ENCODE data around the gene CACNG6.

CACNG6 gene

DNA sequence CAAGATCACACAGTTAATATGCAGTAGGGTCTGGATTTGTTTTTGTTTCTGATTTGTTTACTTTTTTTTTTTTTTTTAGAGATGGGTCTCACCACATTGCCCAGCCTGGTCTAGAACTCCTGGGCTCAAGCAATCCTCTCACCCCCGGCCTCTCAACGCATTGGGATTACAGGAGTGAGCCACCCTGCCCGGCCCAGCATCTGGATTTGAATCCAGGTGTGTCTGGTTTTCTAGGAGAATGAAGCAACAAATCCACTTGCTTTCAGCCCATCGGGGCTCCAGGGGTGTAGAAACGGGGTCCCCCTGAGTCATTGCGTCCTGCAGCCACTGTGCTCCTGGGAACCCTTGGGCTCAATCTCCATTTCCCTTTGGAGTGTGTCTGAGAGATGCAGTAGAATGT is 22.1 kb upstream of the CACNG6 start:
- no peak for DNase-seq (ENCODE audit: low spot score)

DNA sequence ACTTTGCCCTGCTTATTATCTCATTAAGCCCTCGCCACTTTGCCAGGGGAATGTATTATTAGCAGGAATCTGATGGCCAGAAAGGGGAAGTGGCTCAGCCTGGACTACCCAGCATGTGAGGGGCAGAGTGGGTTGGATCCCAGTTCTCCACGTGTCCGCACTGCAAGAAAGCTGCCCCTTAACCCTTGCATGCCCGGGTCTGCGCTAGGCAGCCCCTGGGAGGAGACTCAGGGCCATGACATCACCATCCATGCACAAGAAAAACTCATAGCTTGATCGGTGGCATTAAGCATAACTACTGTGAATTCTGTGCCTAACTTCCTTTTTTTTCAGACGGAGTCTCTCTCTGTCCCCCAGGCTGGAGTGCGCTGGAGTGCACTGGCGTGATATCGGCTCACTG is 19.8 kb upstream of the CACNG6 start:
- DNase-seq (ENCODE audit: low spot score) = no peak

- DNase-seq (ENCODE audit: low spot score) = peak; percentile 86
Measured at GRCh38 chr19:53977429-53977990, 13.9 kb upstream of the CACNG6 start.

- DNase-seq (ENCODE audit: low spot score) = peak; percentile 36
Measured at GRCh38 chr19:53977991-53978731, 13.3 kb upstream of the CACNG6 start.

DNA sequence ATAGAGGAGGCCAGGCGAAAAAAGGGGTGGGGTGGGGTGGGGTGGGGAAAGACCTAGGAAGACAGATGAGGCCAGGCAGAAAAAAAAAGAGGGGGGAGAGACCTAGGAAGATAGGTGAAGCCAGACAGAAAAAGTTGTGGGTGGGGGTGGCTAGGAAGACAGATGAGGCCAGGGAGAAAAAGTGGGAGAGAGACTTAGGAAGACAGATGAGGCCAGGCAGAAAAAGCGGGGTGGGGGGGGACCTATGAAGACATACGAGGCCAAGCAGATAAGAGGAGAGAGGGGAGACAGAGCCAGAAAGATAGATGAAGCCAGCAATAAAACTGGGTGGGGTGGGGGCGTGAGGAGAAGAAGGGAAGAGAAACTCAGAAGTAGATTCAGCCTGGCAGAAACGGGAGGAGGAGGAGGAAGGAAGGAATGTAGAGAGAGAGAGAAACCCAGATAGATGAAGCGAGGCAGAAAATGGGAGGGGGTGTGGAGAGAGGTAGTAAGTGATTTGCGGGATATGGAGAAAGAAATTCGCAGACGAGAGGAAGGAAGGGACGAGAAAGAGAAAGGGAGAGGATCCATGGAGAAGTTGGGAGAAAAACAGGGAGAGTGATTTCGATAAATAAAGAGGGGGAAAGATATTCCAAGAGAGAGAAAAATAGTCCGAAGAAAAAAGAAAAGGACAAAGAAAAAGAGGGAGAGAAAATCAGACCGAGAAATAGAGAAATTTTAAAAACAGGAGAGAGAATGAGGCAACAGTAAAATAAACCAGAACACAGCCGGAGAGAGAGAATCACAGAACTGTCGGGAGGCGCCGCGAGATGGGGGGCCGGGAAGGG is 12.2 kb upstream of the CACNG6 start:
- no peak for DNase-seq (ENCODE audit: low spot score)

- DNase-seq (ENCODE audit: low spot score) = no peak
Measured at GRCh38 chr19:53980539-53981375, 10.7 kb upstream of the CACNG6 start.

- DNase-seq (ENCODE audit: low spot score) = no peak
Measured at GRCh38 chr19:53981376-53981951, 10.0 kb upstream of the CACNG6 start.

DNA sequence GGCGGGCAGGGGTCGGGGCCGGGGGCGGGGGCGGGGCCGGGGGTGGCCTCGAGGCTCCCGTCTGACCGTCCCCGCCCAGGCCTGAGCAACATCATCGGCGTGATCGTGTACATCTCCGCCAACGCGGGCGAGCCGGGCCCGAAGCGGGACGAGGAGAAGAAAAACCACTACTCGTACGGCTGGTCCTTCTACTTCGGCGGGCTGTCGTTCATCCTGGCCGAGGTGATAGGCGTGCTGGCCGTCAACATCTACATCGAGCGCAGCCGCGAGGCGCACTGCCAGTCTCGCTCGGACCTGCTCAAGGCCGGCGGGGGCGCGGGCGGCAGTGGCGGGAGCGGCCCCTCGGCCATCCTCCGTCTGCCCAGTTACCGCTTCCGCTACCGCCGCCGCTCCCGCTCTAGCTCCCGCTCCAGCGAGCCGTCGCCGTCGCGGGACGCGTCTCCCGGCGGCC is 9.4 kb upstream of the CACNG6 start:
- DNase-seq (ENCODE audit: low spot score) = no peak

DNA sequence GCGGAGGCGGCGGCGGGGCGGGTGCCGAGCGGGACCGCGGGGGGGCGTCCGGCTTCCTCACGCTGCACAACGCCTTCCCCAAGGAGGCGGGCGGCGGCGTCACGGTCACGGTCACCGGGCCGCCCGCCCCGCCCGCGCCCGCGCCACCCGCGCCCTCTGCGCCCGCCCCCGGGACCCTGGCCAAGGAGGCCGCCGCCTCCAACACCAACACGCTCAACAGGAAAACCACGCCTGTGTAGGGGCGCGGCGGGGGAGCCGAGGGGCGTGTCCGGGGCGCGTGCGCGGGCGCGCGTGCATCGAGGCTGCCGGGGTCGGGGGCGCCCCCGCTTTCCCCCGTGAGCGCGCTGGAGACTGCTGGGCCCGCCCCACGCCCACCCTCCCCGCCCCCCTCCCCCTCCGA is 8.8 kb upstream of the CACNG6 start:
- no peak for DNase-seq (ENCODE audit: low spot score)

- DNase-seq (ENCODE audit: low spot score) = no peak
Measured at GRCh38 chr19:53983457-53984289, 7.8 kb upstream of the CACNG6 start.

DNA sequence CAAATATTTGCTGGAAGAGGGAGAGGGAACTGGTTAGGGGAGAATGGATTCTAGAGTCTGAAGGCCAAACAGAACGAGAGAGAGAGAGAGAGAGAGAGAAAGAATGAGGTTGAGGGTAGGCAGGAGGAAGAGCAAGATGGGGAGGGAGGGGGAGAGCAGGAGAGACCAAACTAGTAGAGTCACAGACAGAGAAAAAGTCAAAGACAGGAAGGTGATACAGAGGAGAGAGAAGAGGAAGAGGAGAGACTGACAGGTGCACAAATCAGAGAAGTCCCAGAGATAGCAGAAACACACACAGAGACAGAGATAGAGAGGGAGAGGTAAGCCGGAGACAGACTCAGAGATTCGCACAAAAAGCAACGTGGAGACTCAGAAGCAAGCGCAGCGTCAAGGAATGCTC is 5.6 kb upstream of the CACNG6 start:
- DNase-seq (ENCODE audit: low spot score) = no peak

GRCh38 chr19:53988981-53989380 is 2.5 kb upstream of the CACNG6 start:
- DNase-seq (ENCODE audit: low spot score) = no peak

DNA sequence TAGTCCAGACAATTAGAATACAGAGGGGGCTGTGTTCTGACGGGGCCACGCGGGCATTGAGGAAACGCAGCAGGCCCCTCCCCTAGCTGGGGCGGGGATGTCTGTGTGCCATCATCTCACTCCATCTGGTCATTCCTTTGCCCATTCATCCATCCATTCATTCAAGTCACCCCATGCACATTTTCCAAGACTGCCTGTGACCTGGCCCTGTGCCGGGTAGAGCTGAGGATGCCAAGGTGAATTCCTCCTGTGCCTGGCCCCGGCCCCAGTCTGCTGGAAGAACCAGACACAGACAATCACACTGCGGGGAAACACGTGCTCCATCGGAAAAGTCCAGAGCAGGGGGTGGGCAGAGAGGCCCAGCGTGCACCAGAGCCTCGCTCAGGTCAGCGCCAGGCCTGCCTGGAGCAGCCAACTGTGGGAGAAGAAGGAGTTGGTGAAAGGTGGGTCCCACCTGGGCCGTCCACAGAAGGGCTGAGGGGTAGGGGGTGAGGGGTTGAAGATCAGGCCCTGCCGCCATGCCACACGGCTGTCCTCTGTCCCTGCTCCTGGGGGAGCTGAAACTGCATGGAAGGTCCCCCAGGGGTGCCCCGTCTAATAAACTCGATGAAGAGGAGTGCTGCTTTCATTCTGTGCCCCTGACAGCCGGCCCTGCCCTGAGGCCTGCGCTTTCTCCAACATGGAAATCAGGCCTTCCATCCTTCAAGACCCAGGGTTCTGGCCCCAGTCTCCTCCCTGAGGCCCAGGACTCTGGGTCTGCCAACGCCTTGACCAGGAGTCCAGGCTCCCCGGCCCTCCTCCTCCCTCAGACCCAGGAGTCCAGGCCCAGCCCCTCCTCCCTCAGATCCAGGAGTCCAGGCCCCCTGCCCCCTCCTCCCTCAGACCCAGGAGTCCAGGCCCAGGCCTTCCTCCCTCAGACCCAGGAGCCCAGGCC is 1.6 kb upstream of the CACNG6 start:
- no peak for DNase-seq (ENCODE audit: low spot score)

DNA sequence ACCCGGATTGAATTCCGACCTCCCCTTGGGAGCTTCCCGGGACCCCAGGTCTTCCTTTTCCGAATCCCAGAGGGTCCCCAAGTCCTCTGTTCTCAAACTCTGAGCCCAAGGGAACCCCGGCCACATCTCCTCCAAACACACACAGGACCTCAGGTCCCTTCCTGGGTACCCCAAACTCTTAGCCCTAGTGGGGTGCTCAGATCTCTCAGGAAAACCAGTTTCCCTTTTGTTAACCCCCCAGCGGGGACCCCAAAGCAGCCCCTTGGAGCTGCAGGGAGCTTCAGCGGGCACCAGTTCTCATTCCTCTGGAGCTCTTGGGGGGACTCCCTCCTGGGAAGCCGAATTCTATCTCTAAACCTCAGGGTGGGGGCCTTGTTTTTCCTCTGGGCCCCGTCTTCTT is 774 bp downstream of the CACNG6 start:
- no peak for DNase-seq (ENCODE audit: low spot score)

DNA sequence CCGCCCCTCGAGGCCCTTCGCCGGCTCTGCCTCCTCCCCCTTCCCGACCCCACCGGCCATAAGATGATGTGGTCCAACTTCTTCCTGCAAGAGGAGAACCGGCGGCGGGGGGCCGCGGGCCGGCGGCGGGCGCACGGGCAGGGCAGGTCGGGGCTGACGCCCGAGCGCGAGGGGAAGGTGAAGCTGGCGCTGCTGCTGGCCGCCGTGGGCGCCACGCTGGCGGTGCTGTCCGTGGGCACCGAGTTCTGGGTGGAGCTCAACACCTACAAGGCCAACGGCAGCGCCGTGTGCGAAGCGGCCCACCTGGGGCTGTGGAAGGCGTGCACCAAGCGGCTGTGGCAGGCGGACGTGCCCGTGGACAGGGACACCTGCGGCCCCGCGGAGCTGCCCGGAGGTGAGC is 1.4 kb downstream of the CACNG6 start:
- DNase-seq (ENCODE audit: low spot score) = no peak

- DNase-seq (ENCODE audit: low spot score) = no peak
Measured at GRCh38 chr19:53993448-53993847, 2.0 kb downstream of the CACNG6 start.

DNA sequence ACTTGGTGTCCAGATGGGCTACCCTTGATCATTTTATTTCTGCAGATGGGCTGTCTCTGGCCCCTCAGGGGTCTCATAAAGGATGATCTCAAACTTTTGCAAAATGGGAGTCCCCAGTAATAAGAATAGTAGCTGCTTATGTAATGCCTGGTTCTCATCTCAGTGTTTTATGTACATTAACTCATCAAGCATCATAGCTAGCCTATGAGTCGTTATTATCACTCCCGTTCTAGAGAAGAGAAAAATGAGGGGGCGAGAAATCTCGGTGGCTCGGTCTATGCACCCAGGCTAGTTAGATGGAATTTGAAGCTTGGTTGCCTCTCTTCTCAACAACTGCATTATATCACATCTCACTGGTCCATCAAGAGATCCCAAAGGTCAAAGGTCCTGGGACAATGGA is 3.4 kb downstream of the CACNG6 start:
- DNase-seq (ENCODE audit: low spot score) = no peak

DNA sequence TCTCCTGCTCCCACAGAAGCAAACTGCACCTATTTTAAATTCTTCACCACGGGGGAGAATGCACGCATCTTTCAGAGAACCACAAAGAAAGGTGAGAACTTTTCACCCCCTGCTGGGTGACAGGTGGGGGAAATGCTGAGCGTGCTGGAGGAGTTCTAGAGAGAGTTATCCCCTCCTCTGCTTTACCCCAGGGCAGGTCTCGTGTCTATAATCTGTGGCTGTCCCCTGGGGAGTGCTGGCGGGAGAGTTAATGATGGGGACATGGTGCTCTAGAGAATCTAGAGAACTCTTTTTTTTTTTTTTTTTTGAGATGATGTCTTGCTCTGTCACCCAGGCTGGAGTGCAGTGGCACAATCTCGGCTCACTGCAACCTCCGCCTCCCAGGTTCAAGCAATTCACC is 6.8 kb downstream of the CACNG6 start:
- no peak for DNase-seq (ENCODE audit: low spot score)

DNA sequence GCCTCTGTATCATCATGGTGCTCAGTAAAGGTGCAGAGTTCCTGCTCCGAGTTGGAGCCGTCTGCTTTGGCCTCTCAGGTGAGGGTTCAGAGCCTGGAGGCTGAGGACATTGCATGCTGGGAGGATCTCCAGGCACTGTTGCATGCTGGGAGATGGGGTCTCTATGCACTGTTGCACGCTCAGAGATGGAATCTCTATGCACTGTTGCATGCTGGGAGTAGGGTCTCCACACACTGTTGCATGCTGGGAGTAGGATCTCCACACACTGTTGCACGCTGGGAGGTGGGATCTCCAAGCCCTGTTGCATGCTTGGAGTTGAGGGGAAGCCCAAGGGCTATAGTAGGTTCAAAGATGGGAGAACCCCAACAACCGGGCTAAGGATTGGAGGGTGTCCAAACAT is 8.3 kb downstream of the CACNG6 start:
- no peak for DNase-seq (ENCODE audit: low spot score)

GRCh38 chr19:54001496-54001895 is 10.1 kb downstream of the CACNG6 start:
- DNase-seq (ENCODE audit: low spot score) = no peak
